Liver (tissue), 9 donors: ENCODE data around the gene ZFP57. TPM values are rescaled to one million over a fixed set of nuclear protein-coding genes. Genes with fewer than 3 reads are reported as not detected.

Experiments
- DNase-seq: peaks from one replicate; pipeline ENCODE4 v3.0.0-alpha.2; 2017; ENCODE audit warnings: low spot score
- H3K27ac ChIP-seq, 2 donors: one replicate each; pipeline ENCODE4 v1.7.0; 2013; ENCODE audit warnings: inconsistent platforms in 2 of 2, low read length in 2 of 2, control low read depth in 1 of 2, low read depth in 1 of 2, mild to moderate bottlenecking in 1 of 2
- H3K27me3 ChIP-seq, 4 donors: one replicate each; pipeline versions ENCODE4 v1.6.1 to v1.7.0; 2013; ENCODE audit warnings: low read length in 3 of 4, inconsistent platforms in 1 of 4, mild to moderate bottlenecking in 1 of 4, moderate library complexity in 1 of 4; ENCODE audit not compliant: control insufficient read depth in 4 of 4, insufficient read depth in 4 of 4
- H3K36me3 ChIP-seq, 4 donors: one replicate each; pipeline versions ENCODE4 v1.6.1 to v1.7.0; 2013; ENCODE audit warnings: low read length in 3 of 4, mild to moderate bottlenecking in 3 of 4, low read depth in 1 of 4, moderate library complexity in 1 of 4; ENCODE audit not compliant: control insufficient read depth in 4 of 4, insufficient read depth in 3 of 4
- H3K4me1 ChIP-seq, 4 donors: one replicate each; pipeline versions ENCODE4 v1.6.1 to v1.7.0; 2013; ENCODE audit warnings: low read length in 3 of 4, mild to moderate bottlenecking in 3 of 4, moderate library complexity in 1 of 4; ENCODE audit not compliant: control insufficient read depth in 4 of 4, insufficient read depth in 4 of 4
- H3K4me3 ChIP-seq, 3 donors: one replicate each; pipeline versions ENCODE4 v1.6.1 to v1.7.0; 2013; ENCODE audit warnings: low read length in 3 of 3, control low read depth in 1 of 3, low read depth in 1 of 3, mild to moderate bottlenecking in 1 of 3
- H3K9ac ChIP-seq, 2 donors: one replicate each; pipeline ENCODE4 v1.7.0; 2013; ENCODE audit warnings: low read length in 2 of 2, mild to moderate bottlenecking in 2 of 2, moderate library complexity in 2 of 2, control low read depth in 1 of 2, low read depth in 1 of 2
- H3K9me3 ChIP-seq, 4 donors: one replicate each; pipeline versions ENCODE4 v1.6.1 to v1.7.0; 2013; ENCODE audit warnings: low read length in 3 of 4; ENCODE audit not compliant: control insufficient read depth in 4 of 4
- ATF3 ChIP-seq: IDR thresholded peaks from 2 replicates; pipeline ENCODE4 v1.6.1; 2016; ENCODE audit warnings: antibody characterized with exemption
- CTCF ChIP-seq: fragments of 150-350 bp; IDR thresholded peaks from 2 replicates; pipeline ENCODE4 v1.5.1; 2017; ENCODE audit warnings: improper control_type of control experiment, low read depth, low read length; ENCODE audit not compliant: missing input control
- EGR1 ChIP-seq, 2 donors: IDR thresholded peaks; 2 replicates each; pipeline ENCODE4 v1.6.1; 2016 to 2018; ENCODE audit warnings: antibody characterized with exemption in 2 of 2, low read depth in 2 of 2
- GABPA ChIP-seq, 2 donors: IDR thresholded peaks in 1 of 2; conservative IDR thresholded peaks in 1 of 2; 2 replicates each; pipeline ENCODE4 v1.6.1; 2016; ENCODE audit warnings: antibody characterized with exemption in 2 of 2, mild to moderate bottlenecking in 1 of 2, moderate library complexity in 1 of 2
- HNF4A ChIP-seq, 2 donors: conservative IDR thresholded peaks; 2 replicates each; pipeline ENCODE4 v1.6.1; 2016; ENCODE audit warnings: antibody characterized with exemption in 2 of 2, mild to moderate bottlenecking in 2 of 2
- HNF4G ChIP-seq: IDR thresholded peaks from 2 replicates; pipeline ENCODE4 v1.6.1; 2016; ENCODE audit warnings: antibody characterized with exemption
- JUND ChIP-seq, 2 donors: IDR thresholded peaks; 2 replicates each; pipeline ENCODE4 v1.6.1; 2016; ENCODE audit warnings: antibody characterized with exemption in 2 of 2
- MAX ChIP-seq: IDR thresholded peaks from 2 replicates; pipeline ENCODE4 v1.6.1; 2016; ENCODE audit warnings: antibody characterized with exemption
- NR2F2 ChIP-seq: IDR thresholded peaks from 2 replicates; pipeline ENCODE4 v1.6.1; 2016; ENCODE audit warnings: antibody characterized with exemption
- RAD21 ChIP-seq, 2 donors: IDR thresholded peaks; 2 replicates each; pipeline ENCODE4 v1.6.1; 2016; ENCODE audit warnings: antibody characterized with exemption in 2 of 2, mild to moderate bottlenecking in 2 of 2
- REST ChIP-seq: IDR thresholded peaks from 2 replicates; pipeline ENCODE4 v1.6.1; 2016; ENCODE audit warnings: antibody characterized with exemption, mild to moderate bottlenecking
- RXRA ChIP-seq, 2 donors: IDR thresholded peaks; 2 replicates each; pipeline ENCODE4 v1.6.1; 2017 to 2018; ENCODE audit warnings: antibody characterized with exemption in 2 of 2, mild to moderate bottlenecking in 1 of 2
- YY1 ChIP-seq: IDR thresholded peaks from 2 replicates; pipeline ENCODE4 v1.6.1; 2016; ENCODE audit warnings: antibody characterized with exemption, mild to moderate bottlenecking
- WGBS: extraction: QIAGEN DNeasy Blood & Tissue Kit; methylation state at CpG from one replicate; pipeline ENCODE4 v1.1.7; 2013; 5-methylcytosine and 5-hydroxymethylcytosine counted together
- polyA plus RNA-seq, 2 donors: library from polyadenylated mRNA; stranded (reverse) in 1 of 2; unstranded in 1 of 2; fragments of 200-250 nt in 1 of 2; fragments of >200 nt in 1 of 2; fragmentation: Nextera tagmentation in 1 of 2; extraction: Ambion mirVana in 1 of 2; gene quantifications; one replicate each; pipeline versions ENCODE4 v1.2.1 to v1.2.3, GENCODE V29; 2013 to 2015
- total RNA-seq, 2 donors: library from RNA; depleted of rRNA; stranded (reverse); fragments of >200 nt; gene quantifications; one replicate each; pipeline ENCODE4 v1.2.3, GENCODE V29; 2014
- donor health status: healthy.
- donor health status: healthy.
- donor health status: healthy.
- donor health status: healthy.
- donor health status: healthy.

ZFP57 gene
- total and polyA plus RNA-seq, 4 donors: not detected

GRCh38 chr6:29696147-29697125, 15.5 kb upstream of the ZFP57 start:
- Histone ChIP-seq H3K9ac (no peak overlapping the region), H3K4me3 (no peak overlapping the region), H3K27ac (no peak overlapping the region), H3K9me3 (no peaks in the 10 kb centered on the region), H3K36me3 (no peaks in the 10 kb centered on the region), H3K4me1 (no peaks in the 10 kb centered on the region), H3K27me3 (no peaks in the 10 kb centered on the region)
- TF ChIP-seq CTCF (peak; percentile 30), RAD21 (IDR thresholded peaks at IDR 0.05) (peak; percentile 25 to 40), EGR1 (IDR thresholded peaks at IDR 0.05; ENCODE audit: low read depth in 2 of 2) (no peak), GABPA (IDR thresholded peaks at IDR 0.05 in 1 of 2, conservative IDR thresholded peaks at IDR 0.05 in 1 of 2) (no peak), REST (no peak), HNF4A (conservative IDR thresholded peaks at IDR 0.05) (no peak), YY1 (no peak), MAX (no peak)
- no peak for DNase-seq
- WGBS: 69% methylated on average over 10 of the region's 10 CpGs

- no peaks in the 10 kb centered on the region for H3K9me3 ChIP-seq
- DNase-seq: no peak
- H3K27me3 ChIP-seq: no peaks in the 10 kb centered on the region
- no peaks in the 10 kb centered on the region for H3K4me1 ChIP-seq
- no peak overlapping the region for H3K9ac ChIP-seq
- WGBS: 74% methylated on average over 3 of the region's 3 CpGs
- H3K36me3 ChIP-seq: no peaks in the 10 kb centered on the region
- H3K4me3 ChIP-seq: no peak overlapping the region
- no peak overlapping the region for H3K27ac ChIP-seq
- TF ChIP-seq NR2F2 (no peak), HNF4A (conservative IDR thresholded peaks at IDR 0.05) (no peak), ATF3 (no peak), MAX (no peak), CTCF (no peak), HNF4G (no peak), RXRA (IDR thresholded peaks at IDR 0.05) (no peak), RAD21 (IDR thresholded peaks at IDR 0.05) (no peak), GABPA (IDR thresholded peaks at IDR 0.05 in 1 of 2, conservative IDR thresholded peaks at IDR 0.05 in 1 of 2) (no peak), YY1 (no peak), JUND (IDR thresholded peaks at IDR 0.05) (no peak)
Measured at GRCh38 chr6:29694637-29695036, 13.7 kb upstream of the ZFP57 start.
